ENCODE data around the gene DNAH2. TPM values are rescaled to one million over a fixed set of nuclear protein-coding genes. Genes with fewer than 3 reads are reported as not detected.
A peak's percentile ranks its signal among the peaks of the same experiment; 100 is the strongest.
"Not testable (repeated sequence)": the region's sequence is repeated elsewhere in the genome, so short reads cannot be mapped to it uniquely, and the experiment has no call there.

The DNAH2 gene
- polyA plus RNA-seq, 1 donor = 4.3 TPM

DNA sequence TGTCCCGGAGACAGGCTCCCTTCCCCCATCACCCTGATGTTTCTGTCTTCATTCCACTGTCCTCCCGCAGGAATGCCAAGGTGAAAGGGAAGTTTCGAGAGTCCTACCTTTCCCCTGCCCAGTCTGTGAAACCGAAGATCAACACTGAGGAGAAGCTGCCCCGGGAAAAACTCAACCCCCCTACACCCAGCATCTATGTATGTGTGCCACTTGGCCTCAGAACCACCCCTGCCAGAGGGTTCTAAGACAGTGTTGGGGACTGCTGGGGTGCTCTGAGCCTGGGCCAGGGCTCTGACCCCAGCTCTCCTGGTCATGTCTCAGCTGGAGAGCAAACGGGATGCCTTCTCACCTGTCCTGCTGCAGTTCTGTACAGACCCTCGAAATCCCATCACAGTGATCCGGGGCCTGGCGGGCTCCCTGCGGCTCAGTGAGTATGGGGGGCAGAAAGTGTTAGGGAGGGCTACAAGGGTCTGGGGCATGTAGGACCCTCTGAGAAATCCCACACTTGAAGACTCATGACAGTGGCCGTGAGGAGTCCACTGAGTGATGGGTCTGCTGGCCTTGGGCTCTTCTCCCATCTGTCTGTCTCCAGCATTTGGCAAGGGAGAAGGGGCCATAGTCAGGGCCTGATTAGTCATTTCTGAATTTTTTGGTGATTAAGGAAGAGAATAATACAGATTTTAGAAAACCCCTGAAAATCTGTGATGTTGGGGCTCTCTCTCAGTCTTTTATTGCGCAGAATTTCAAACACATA lies 132.4 kb downstream of the DNAH2 start:
- no peak for DNase-seq (ENCODE audit: low read depth)

DNA sequence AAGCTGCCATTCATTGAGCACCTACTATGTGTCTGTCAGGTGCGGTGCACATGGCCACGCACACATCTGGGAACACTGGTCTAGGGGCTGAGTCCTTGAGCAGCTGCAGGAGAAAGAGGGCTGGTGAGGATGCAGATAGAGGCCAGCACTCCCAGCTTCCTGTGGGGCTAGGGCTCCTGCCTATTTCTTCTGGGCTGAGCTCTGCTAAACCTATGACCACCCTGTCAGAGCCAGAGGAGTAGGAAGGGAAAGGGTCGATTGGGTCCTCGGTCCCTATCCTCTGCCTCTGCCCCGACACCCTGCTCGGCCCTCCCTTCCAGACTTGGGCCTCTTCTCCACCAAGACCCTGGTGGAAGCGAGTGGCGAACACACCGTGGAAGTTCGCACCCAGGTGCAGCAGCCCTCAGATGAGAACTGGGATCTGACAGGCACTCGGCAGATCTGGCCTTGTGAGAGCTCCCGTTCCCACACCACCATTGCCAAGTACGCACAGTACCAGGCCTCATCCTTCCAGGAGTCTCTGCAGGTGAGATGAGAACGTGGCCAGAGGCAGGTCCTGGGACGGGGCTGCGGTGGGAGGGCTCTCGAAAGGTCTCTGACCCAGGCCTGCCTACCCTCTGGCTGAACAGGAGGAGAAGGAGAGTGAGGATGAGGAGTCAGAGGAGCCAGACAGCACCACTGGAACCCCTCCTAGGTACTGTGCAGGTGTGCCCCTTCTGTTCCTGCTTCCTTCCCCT lies 133.3 kb downstream of the DNAH2 start:
- no peak for DNase-seq (ENCODE audit: low read depth)

- no peak for DNase-seq (ENCODE audit: low read depth)
Observed at GRCh38 chr17:7851438-7852261, 134.1 kb downstream of the DNAH2 start.

GRCh38 chr17:7852262-7852670 lies 134.7 kb downstream of the DNAH2 start:
- DNase-seq (ENCODE audit: low read depth) = no peak

GRCh38 chr17:7852919-7853690 lies 135.6 kb downstream of the DNAH2 start:
- no peak for DNase-seq (ENCODE audit: low read depth)

DNA sequence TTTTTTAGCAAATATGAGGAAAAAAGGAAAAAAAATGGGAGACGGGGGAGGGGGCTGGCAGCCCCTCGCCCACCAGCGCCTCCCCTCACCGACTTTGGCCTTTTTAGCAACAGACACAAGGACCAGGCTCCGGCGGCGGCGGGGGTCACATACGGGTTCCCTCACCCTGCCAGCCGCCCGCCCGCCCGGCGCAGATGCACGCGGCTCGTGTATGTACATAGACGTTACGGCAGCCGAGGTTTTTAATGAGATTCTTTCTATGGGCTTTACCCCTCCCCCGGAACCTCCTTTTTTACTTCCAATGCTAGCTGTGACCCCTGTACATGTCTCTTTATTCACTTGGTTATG lies 136.1 kb downstream of the DNAH2 start:
- DNase-seq (ENCODE audit: low read depth) = no peak

DNA sequence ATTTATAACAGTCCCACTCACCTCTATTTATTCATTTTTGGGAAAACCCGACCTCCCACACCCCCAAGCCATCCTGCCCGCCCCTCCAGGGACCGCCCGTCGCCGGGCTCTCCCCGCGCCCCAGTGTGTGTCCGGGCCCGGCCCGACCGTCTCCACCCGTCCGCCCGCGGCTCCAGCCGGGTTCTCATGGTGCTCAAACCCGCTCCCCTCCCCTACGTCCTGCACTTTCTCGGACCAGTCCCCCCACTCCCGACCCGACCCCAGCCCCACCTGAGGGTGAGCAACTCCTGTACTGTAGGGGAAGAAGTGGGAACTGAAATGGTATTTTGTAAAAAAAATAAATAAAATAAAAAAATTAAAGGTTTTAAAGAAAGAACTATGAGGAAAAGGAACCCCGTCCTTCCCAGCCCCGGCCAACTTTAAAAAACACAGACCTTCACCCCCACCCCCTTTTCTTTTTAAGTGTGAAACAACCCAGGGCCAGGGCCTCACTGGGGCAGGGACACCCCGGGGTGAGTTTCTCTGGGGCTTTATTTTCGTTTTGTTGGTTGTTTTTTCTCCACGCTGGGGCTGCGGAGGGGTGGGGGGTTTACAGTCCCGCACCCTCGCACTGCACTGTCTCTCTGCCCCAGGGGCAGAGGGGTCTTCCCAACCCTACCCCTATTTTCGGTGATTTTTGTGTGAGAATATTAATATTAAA lies 136.7 kb downstream of the DNAH2 start:
- no peak for DNase-seq (ENCODE audit: low read depth)

DNA sequence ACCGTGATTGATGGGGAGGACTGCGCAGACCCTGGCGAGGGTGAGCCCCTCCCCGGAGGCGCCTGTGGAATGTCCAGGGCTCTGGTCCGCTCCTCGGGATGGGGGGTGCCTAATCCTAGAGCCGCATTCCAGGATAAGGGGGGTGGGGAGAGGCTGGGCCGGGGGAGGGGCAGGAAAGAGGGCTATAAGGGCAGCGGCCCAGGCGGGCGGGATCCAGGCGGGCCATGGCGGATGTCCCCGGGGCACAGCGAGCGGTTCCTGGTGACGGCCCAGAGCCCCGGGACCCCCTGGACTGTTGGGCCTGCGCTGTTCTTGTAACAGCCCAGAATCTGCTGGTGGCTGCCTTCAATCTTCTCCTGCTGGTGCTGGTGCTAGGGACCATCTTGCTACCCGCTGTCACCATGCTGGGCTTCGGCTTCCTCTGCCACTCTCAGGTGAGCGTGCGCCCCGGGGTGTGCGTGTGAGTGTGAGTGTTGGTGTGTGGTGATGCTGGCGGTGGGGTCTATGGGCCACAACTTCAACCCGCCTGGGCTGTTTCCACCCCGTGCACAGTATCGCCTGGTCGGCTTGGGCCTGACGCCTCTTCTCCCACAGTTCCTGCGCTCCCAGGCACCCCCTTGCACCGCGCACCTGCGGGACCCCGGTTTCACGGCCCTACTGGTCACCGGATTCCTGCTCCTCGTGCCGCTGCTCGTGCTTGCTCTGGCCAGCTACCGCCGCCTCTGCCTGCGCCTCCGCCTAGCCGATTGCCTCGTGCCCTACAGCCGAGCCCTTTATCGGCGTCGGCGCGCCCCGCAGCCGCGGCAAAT lies 137.5 kb downstream of the DNAH2 start, which contains the start of gene TMEM88:
Gene TMEM88, plus strand, starts transcription at position 216 of the 809 bp plus-strand sequence. Its CDS starts 9 bp downstream, at position 225.
- no peak for DNase-seq (ENCODE audit: low read depth)

DNA sequence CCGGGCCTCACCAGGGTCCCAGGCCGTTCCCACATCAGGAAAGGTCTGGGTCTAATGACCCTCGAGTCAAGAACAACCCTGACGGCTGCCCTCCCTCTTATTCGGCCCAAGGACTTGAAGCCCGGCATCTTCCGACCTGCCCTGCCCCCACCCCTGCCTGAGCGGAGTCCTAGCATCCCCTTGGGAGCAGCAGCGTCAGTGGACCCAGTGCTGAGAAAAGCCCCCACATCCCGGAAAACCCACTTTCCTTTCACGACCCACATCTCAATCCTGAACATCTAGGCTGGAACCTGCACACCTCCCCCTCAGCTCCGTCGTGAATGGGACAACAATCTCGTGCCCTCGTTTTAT lies 138.1 kb downstream of the DNAH2 start:
- no peak for DNase-seq (ENCODE audit: low read depth)

DNA sequence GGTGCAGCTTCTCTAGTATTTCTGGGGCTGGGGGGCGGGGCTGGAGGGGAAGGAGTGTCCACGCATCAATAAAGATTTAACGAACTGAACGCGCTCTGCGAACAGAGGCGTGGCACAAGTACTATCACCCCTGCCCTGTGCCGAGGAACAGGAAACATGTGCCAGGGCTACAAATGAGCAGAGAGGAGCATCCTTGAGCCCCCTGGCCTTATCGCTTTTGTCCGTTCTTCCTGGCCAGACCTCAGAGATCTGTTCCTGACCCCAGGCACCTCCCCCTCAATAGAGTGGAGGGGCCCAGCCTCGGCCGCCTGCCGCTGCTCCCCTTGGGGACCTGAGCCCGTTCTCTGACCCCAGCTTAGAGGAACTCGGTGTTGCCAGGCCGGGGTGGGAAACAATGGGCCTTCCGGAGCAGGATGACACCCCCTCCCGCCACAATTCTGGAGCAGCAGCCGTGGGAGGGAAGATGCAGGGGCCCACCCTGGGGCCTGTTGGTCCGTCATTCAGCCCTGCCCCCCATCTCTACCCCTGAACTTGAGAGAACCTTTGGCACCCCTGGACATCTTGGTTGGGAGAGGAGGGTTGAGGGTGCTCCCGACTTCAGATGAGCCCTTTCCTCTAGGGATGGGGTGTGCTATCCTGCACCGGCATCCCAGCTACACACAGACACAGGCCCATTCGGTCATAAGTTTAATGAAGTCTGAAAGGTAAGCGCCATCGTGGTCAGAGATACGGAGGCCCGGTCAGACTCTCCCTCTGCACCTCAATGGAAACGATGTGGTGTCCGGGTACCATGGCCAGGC lies 138.7 kb downstream of the DNAH2 start:
- DNase-seq (ENCODE audit: low read depth) = no peak

DNA sequence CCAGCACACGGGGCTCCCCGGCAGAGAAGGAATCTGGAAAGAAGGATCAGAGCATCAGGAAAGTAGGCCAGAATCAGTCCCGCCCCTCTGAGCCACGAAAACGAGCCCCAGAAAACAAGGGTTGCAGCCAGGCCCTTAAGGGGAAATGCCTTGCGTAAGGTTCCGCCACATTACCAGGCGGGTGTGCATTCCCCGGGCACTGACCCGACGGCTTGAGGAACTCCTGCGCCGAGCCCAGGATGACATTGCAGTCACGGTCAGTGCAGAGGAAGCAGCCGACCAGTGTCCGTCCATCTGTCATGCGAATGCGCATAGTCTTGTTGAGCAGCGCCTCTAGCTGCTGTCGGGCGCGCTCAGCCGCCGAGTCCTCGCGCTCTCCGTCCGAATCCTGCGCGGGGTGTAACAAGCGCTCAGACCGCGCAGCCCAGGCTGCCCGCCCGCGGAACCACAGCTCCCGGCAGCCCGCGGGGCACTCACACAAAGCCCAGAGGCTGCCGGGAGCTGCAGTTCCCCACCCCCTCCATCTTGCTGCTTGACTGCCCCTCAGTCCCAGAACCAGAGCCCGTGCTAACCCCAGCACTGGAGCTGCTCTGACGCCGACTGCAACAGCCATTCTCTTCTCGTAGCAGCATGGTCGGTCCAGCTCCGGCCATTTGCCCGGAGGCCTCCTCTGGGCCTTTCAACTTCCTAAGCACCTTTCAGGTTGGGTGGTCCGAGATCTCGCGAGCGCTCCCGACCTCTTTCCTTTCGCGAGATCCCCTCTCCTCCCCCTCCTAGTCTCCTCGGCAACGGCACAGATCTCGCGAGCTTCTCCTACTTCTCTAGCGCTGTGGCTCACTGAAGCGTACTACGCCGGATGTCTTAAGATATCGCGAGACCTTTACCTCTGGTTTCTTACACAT lies 139.5 kb downstream of the DNAH2 start, which contains the start of gene NAA38:
Gene NAA38, minus strand, starts transcription at position 749 of the 902 bp plus-strand sequence. Its CDS starts 96 bp downstream, at position 653.
- DNase-seq (ENCODE audit: low read depth) = peak; percentile 99

- no peak for DNase-seq (ENCODE audit: low read depth)
Observed at GRCh38 chr17:7857713-7858521, 140.4 kb downstream of the DNAH2 start, which contains the start of gene CYB5D1. TSS of gene CYB5D1 (plus strand) at chr17:7858003. CDS start at chr17:7858135, 132 bp downstream.

- no peak for DNase-seq (ENCODE audit: low read depth)
Observed at GRCh38 chr17:7858522-7858810, 140.9 kb downstream of the DNAH2 start.

DNA sequence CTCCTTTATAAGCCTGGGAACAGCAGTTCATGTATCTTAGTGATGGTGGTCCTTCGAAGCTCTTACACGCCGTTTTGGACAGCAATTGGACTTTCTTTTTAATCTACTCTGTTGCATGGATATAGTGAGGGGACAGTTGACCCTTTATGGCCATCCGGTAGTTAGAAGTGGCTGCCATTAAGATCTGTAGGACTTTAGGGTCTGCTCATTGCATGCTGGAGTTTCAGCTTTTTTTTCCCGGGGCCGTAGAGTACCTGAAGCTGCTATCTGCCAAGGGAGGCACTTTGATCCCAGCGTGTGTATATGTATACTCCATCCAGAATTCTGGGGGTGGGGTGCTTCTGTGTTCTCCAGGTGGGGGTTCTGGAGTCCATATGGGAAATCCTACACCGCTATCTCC lies 141.5 kb downstream of the DNAH2 start:
- DNase-seq (ENCODE audit: low read depth) = no peak

- no peak for DNase-seq (ENCODE audit: low read depth)
Observed at GRCh38 chr17:7862692-7863437, 145.3 kb downstream of the DNAH2 start.

DNA sequence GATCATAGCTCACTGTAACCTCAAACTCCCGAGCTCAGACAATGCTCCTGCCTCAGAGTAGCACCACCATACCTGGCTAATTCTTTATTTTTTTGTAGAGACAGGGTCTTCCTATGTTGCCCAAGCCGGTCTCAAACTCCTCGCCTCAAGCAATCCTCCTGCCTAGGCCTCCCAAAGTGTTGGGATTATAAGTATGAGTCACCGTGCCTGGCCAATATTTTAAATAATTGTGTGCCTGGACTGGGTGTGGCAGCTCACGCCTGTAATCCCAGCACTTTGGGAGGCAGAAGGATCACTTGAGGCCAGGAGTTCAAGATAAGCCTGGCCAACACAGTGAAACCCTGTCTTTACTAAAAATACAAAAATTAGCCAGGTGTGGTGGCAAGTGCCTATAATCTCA lies 146.8 kb downstream of the DNAH2 start:
- not testable (repeated sequence) for DNase-seq (ENCODE audit: low read depth)

All from forelimb muscle (tissue), 1 donor.